Large intestine (tissue), 3 donors: ENCODE measurements around the gene RIC3. TPM values are rescaled to one million over a fixed set of nuclear protein-coding genes. Genes with fewer than 3 reads are reported as not detected.

Source experiments
- DNase-seq, 2 donors: peaks; one replicate each; pipeline versions ENCODE4 v3.0.0 to v3.0.0-alpha.2; 2013
- H3K27ac ChIP-seq: one replicate; pipeline ENCODE4 v1.5.1; 2013; ENCODE audit warnings: low read length
- H3K27me3 ChIP-seq: 2 replicates; pipeline ENCODE4 v1.6.1; 2013; ENCODE audit warnings: low read length; ENCODE audit not compliant: control insufficient read depth, insufficient read depth
- H3K36me3 ChIP-seq: 2 replicates; pipeline ENCODE4 v1.6.1; 2013; ENCODE audit warnings: low read length; ENCODE audit not compliant: control insufficient read depth, insufficient read depth
- H3K4me1 ChIP-seq: one replicate; pipeline ENCODE4 v1.6.1; 2013; ENCODE audit warnings: low read length; ENCODE audit not compliant: control insufficient read depth, insufficient read depth
- H3K4me3 ChIP-seq: one replicate; pipeline ENCODE4 v1.5.1; 2013; ENCODE audit warnings: low read length
- H3K9me3 ChIP-seq: one replicate; pipeline ENCODE4 v1.6.1; 2013; ENCODE audit warnings: mild to moderate bottlenecking, low read depth, low read length, moderate library complexity; ENCODE audit not compliant: control insufficient read depth
- WGBS: methylation state at CpG from one replicate; pipeline ENCODE4 v1.1.5; 2013; ENCODE audit warnings: low lambda C conversion rate; ENCODE audit not compliant: insufficient coverage; 5-methylcytosine and 5-hydroxymethylcytosine counted together
- polyA plus RNA-seq: library from polyadenylated mRNA; unstranded; fragments of 120-200 nt; gene quantifications from one replicate; pipeline ENCODE4 v1.2.1, GENCODE V29; 2013

The RIC3 gene
- polyA plus RNA-seq, 1 donor, result 9.0 TPM

DNA sequence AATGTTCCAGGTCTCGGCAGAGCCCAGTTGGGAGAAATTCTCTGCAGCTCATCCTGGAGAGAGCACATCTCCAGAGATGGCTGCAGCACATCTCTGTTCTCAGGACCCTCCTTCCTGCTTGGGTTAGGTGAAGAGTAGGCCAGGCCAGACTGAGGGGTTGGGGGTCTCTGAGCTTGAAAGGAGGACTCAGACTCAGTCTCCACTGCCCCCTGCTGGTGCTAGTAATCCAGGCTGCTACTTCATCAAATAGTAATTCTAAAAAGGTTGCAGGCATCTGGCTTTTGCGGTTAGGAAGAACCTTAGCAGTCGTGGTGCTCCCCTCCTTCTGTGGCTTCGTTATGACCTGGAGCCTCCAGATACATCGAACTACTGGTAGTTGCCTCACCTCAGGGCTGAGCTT is 78.1 kb downstream of the RIC3 start:
- no CpG with 5 or more reads among the region's 5 CpGs for WGBS
- no peak for DNase-seq
- peaks cover 38% of the 10 kb centered on the region for H3K4me1 ChIP-seq
- H3K27me3 ChIP-seq, result no peaks in the 10 kb centered on the region
- H3K9me3 ChIP-seq, result no peaks in the 10 kb centered on the region
- no peak overlapping the region for H3K27ac ChIP-seq
- H3K36me3 ChIP-seq, result peaks cover 2% of the 10 kb centered on the region
- no peak overlapping the region for H3K4me3 ChIP-seq

DNA sequence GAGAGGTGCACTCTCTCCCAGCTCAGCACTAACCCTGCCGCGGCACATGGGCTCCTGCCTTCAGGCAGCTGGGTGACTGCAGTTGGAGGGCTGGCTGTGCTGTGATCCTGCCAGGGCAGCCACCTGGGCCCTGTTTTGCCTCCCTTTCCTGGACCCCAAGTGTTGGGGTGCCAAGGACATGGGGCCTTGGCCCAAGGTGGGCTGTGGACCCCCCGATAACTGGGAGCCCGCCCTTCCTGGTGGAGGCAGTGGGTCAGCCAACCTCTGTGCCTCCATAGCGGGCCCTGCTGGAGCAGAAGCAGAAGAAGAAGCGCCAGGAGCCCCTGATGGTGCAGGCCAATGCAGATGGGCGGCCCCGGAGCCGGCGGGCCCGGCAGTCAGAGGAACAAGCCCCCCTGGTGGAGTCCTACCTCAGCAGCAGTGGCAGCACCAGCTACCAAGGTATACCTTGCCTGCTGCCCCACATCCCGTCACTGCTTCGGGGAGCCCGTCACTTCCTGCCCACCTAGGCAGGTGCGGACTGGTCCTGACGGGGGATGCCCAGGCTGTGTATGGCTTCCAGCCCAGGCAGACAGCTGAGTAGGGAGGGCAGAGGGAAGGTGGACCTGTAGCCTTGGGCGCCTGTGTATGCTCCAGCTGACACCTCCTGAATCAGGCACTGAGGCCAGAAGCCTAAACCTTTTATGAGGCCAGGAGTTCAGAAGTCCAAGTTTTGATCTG is 78.9 kb downstream of the RIC3 start:
- no CpG with 5 or more reads among the region's 17 CpGs for WGBS
- no peak overlapping the region for H3K4me3 ChIP-seq
- no peaks in the 10 kb centered on the region for H3K27me3 ChIP-seq
- peaks cover 2% of the 10 kb centered on the region for H3K36me3 ChIP-seq
- DNase-seq, result peak in 1 of 2 donors; percentile 58
- H3K4me1 ChIP-seq, result peaks cover 34% of the 10 kb centered on the region
- no peaks in the 10 kb centered on the region for H3K9me3 ChIP-seq
- no peak overlapping the region for H3K27ac ChIP-seq

DNA sequence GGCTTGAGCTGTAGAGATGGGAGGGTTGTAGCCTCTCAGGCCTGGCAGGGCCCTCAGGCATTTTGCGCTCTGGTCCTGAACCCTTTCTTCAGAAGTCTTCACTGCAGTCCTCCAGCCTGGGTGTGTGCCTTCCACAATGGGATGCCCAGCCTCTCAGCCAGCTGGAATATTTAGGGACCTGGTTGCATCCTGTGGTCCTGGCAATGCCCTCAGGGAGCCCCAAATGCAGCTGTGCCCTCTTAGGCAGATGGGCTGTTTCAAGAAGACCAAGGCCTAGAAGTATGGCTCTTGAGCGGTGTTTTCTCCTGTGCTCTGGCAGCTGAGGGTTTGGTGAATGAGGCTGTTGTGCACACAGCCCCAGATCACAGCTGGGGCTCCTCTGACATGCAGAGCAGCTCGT is 81.1 kb downstream of the RIC3 start:
- no peak overlapping the region for H3K27ac ChIP-seq
- H3K4me3 ChIP-seq, result no peak overlapping the region
- DNase-seq, result no peak
- no peaks in the 10 kb centered on the region for H3K9me3 ChIP-seq
- peaks cover 14% of the 10 kb centered on the region for H3K4me1 ChIP-seq
- no CpG with 5 or more reads among the region's 3 CpGs for WGBS
- no peaks in the 10 kb centered on the region for H3K27me3 ChIP-seq
- peaks cover 2% of the 10 kb centered on the region for H3K36me3 ChIP-seq

DNA sequence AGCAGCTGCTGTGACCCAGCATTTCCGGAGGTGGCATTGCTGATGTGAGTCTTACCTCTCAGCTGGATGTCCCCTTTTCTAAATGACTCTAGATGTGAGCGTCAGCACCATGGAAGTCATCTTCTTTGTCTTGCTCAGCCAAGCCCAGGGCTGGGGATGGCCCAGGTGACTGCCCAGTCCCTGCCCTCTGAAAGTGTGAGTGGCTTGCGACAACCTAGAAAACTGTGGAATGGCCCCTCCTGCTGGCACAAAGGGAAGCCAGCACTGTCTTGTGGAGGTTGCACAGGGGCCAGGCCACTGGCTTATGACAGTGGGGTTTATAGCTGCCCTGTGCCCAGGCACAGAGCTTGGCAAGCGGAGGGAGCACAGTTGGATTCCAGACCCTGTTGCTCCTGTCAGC is 81.6 kb downstream of the RIC3 start:
- no peak for DNase-seq
- WGBS, result no CpG with 5 or more reads among the region's 4 CpGs
- no peak overlapping the region for H3K4me3 ChIP-seq
- peaks cover 2% of the 10 kb centered on the region for H3K36me3 ChIP-seq
- no peaks in the 10 kb centered on the region for H3K9me3 ChIP-seq
- peak overlapping the region; percentile 44 for H3K27ac ChIP-seq
- H3K4me1 ChIP-seq, result peaks cover 11% of the 10 kb centered on the region
- peaks cover 5% of the 10 kb centered on the region for H3K27me3 ChIP-seq

DNA sequence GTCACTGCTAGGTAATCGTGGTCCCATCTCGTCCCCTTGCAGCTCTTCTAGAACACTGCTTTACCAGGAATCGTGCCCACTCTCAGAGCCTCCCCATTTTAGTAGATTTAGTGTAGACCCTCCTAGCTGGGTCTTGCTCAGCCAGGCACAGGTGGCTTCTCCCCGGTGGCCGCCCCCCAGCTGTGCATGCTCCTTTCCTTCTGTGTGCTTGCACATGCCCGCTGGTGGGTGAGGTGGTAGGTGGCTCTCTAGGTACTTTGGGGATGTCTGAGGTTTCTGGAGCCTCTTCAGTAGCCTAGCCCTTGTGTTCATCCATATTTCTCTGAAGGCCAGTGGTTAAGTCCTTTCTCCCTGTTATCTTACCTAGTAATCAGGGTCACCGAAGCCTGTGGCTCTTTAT is 82.3 kb downstream of the RIC3 start:
- H3K36me3 ChIP-seq, result no peaks in the 10 kb centered on the region
- H3K4me3 ChIP-seq, result no peak overlapping the region
- H3K4me1 ChIP-seq, result peaks cover 14% of the 10 kb centered on the region
- H3K27ac ChIP-seq, result peak overlapping the region; percentile 44
- DNase-seq, result no peak
- no peaks in the 10 kb centered on the region for H3K9me3 ChIP-seq
- WGBS, result 86% methylated on average over 1 of the region's 7 CpGs
- peaks cover 11% of the 10 kb centered on the region for H3K27me3 ChIP-seq

DNA sequence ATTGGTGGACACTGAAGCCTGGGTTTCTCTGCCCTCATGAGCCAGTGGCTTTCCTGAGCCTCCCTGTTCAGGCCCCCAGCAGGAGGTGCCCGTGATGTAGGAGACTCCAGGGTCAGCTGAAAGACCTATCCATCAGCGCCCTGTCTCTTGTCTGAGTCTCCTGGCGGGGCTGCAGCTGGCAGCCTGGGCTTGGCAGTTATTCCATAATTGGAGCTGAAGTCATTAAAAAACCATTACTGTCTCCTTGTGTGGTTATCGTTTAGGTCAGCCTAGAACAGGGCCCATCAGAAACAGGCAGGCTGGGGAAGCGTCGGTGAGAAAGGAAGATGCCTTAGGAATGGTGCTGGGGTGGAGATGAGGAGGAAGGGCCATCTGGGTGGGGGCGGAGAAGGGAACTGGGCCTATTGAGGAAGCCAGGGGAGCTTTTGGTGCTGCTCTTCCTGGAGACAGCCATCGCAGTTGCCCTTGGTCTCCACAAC is 82.8 kb downstream of the RIC3 start:
- no CpG with 5 or more reads among the region's 8 CpGs for WGBS
- DNase-seq, result no peak
- Histone ChIP-seq H3K4me1 (peaks cover 16% of the 10 kb centered on the region), H3K27me3 (peaks cover 12% of the 10 kb centered on the region), H3K4me3 (no peak overlapping the region), H3K36me3 (no peaks in the 10 kb centered on the region), H3K9me3 (no peaks in the 10 kb centered on the region), H3K27ac (no peak overlapping the region)

DNA sequence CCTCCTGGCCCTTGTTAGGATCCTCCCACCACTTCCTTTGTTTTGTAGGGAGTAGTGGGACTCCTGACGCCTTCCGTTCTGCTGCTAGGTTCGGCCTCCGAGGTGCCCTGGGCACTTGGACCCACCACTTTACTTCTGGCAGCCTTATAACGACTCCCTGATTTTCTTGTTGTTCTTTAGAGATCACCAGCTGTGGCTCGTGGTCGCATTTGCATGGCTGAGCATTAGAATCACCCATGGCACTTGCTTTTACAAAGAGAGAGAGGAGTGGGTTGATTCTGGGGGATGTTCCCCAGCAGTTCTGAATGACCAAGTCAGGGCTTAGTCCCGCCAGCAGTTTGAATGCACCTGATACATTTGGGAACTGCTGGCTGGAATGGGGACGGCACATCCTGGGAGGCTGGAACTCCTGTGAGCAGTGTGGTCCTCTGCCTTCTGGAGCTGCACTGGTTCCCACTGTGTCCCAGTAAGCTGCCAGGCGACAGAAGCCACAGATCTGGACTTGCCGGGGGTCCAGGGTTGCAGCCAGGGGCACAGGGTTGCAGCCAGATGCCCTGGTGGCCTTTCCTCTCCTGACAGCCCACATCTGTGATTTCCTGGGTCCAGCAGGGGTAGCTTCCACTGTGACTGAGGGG is 83.7 kb downstream of the RIC3 start:
- Histone ChIP-seq H3K36me3 (no peaks in the 10 kb centered on the region), H3K27me3 (peaks cover 20% of the 10 kb centered on the region), H3K9me3 (no peaks in the 10 kb centered on the region), H3K4me1 (peaks cover 16% of the 10 kb centered on the region), H3K4me3 (no peak overlapping the region), H3K27ac (no peak overlapping the region)
- WGBS, result no CpG with 5 or more reads among the region's 11 CpGs
- DNase-seq, result no peak

DNA sequence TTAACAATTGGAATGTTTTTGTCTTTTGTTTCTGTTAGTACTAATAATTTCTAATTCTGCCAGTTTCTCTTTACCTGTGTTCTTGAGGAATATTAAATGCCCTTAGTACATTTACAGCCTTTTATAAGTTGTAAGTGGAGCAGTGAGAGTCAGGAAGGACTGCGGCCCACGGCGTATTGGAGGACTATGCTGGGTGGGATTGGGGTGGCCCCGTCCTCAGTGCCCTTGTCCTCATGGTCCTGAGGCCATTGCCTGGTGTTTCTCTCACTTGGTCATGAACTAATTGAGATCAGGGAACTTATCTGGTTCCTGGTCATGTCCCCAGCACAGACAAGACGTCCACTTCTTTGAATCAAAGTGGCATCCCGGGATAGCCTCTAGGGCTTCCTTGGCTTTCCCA is 84.5 kb downstream of the RIC3 start:
- Histone ChIP-seq H3K27me3 (peaks cover 25% of the 10 kb centered on the region), H3K36me3 (no peaks in the 10 kb centered on the region), H3K4me3 (no peak overlapping the region), H3K9me3 (no peaks in the 10 kb centered on the region), H3K4me1 (peaks cover 13% of the 10 kb centered on the region), H3K27ac (no peak overlapping the region)
- no CpG with 5 or more reads among the region's 6 CpGs for WGBS
- DNase-seq, result no peak

DNA sequence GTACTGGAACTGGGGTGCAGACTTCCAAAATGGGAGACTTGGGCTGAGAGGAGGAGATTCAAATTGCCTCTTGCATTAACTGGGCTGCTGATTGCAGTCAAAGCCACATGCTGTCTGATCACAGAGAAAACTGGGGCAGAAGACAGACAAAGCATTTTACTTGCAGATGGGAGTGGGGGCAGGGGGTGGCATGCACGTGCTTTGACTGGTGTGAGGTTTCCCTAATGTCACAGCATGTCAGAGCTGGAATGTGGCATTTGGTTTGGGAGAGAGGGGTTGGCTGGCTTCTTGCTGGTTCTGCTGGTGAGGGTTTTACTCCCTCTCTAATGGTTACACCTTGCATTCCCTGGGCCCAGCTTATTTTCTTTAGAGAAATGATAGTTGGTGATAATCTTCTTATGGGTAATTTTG is 84.9 kb downstream of the RIC3 start:
- peaks cover 25% of the 10 kb centered on the region for H3K27me3 ChIP-seq
- no CpG with 5 or more reads among the region's 1 CpG for WGBS
- peaks cover 13% of the 10 kb centered on the region for H3K4me1 ChIP-seq
- H3K27ac ChIP-seq, result no peak overlapping the region
- no peak overlapping the region for H3K4me3 ChIP-seq
- DNase-seq, result no peak
- no peaks in the 10 kb centered on the region for H3K36me3 ChIP-seq
- no peaks in the 10 kb centered on the region for H3K9me3 ChIP-seq

DNA sequence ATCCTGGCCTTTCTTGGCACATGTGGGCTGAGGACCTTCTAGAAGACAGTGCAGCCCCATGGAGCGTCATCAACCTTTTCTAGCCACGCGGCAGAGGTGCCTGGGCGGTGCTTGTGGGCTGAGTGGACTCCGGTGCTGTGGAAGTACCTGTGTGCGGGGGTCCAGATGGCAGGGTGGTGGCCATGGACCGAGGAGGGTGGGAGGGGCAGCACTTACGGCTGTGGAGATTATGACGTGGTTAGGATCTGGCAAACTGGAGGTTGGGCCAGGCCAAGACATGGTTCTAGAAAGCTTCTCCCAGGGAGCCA is 85.8 kb downstream of the RIC3 start:
- Histone ChIP-seq H3K4me1 (peaks cover 13% of the 10 kb centered on the region), H3K27me3 (peaks cover 25% of the 10 kb centered on the region), H3K9me3 (no peaks in the 10 kb centered on the region), H3K36me3 (no peaks in the 10 kb centered on the region), H3K27ac (peak overlapping the region; percentile 57), H3K4me3 (no peak overlapping the region)
- DNase-seq, result no peak
- WGBS, result no CpG with 5 or more reads among the region's 9 CpGs
